H1 (cell line): Measurements from ENCODE around the gene SASH3. TPM values are rescaled to one million over a fixed set of nuclear protein-coding genes. Genes with fewer than 3 reads are reported as not detected.

ENCODE experiments used
- EP300 ChIP-seq, 2 experiments: IDR thresholded peaks; 1 replicate in 1 of 2; 2 replicates in 1 of 2; pipeline ENCODE4 v1.6.1; 2011 to 2012; ENCODE audit warnings: low read depth in 2 of 2, low read length in 2 of 2, mild to moderate bottlenecking in 2 of 2, borderline replicate concordance in 1 of 2, inconsistent platforms in 1 of 2, moderate library complexity in 1 of 2
- JUND ChIP-seq: IDR thresholded peaks from 2 replicates; pipeline ENCODE4 v1.6.1; 2011; ENCODE audit warnings: mild to moderate bottlenecking, improper control_type of control experiment, low read length
- polyA plus RNA-seq, 7 experiments: library from polyadenylated mRNA; depleted of rRNA in 3 of 7; stranded (reverse) in 5 of 7; unstranded in 2 of 7; fragments of >200 nt in 5 of 7; fragments of 200-250 nt in 2 of 7; gene quantifications; 1 replicate in 5 of 7; 2 replicates in 1 of 7; 4 replicates in 1 of 7; pipeline versions ENCODE4 v1.2.1 to v1.2.3, GENCODE V29; 2011 to 2013; ENCODE audit warnings: missing spikeins in 2 of 7, mixed read lengths in 2 of 7
- total RNA-seq: library from RNA; stranded (reverse); fragmentation: NEBNext Ultra II Directional; extraction: Animal tissue kit (Norgen Biotek cat#: 25700); gene quantifications from 2 replicates; pipeline ENCODE4 v1.2.1, GENCODE V29; 2021
- TF ChIP-seq, protein P1 (sequence below): IDR thresholded peaks from 2 replicates; pipeline ENCODE4 v1.6.1; 2012; ENCODE audit warnings: inconsistent platforms

The SASH3 gene
- total and polyA plus RNA-seq, 2 of the 8 experiments (the other 6 are each of a cell fraction or from before 2014, with no cell fraction given) = not detected

DNA sequence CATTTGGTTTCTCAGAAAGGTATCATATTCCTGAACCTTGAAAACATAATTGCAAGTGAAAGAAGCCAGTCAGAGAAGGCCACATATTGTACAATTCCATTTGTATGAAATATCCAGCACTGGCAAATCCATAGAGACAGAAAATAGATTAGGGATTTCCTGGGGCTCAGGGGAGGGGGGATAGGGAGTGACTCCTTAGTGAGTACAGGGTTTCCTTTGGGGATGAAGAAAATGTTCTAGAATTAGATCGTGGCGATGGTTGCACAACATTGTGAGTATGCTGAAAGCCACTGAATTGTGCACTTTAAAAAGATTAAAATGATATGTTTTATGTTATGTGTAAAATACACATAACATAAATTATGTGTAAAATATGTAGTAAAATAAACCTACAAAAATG, 30.7 kb upstream of the SASH3 start (continued):
- TF ChIP-seq, protein P1, sequence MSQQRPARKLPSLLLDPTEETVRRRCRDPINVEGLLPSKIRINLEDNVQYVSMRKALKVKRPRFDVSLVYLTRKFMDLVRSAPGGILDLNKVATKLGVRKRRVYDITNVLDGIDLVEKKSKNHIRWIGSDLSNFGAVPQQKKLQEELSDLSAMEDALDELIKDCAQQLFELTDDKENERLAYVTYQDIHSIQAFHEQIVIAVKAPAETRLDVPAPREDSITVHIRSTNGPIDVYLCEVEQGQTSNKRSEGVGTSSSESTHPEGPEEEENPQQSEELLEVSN = no peak
- TF ChIP-seq EP300 (IDR thresholded peaks at IDR 0.05; ENCODE audit: borderline replicate concordance in 1 of 2, low read depth in 2 of 2, low read length in 2 of 2) = no peak
- TF ChIP-seq JUND = no peak
